Esophagus muscularis mucosa (tissue), 3 donors: ENCODE measurements around the gene GTF3C5.
"Not testable (repeated sequence)": the region's sequence is repeated elsewhere in the genome, so short reads cannot be mapped to it uniquely, and the experiment has no call there.

Experiments used
- CTCF ChIP-seq, 3 experiments: fragments of 200-600 bp in 2 of 3; fragments of 450-650 bp in 1 of 3; sonication (generic) in 2 of 3; IDR thresholded peaks; one replicate each; pipeline ENCODE4 v1.5.1; 2017 to 2019; ENCODE audit warnings: antibody characterized with exemption in 3 of 3, mild to moderate bottlenecking in 2 of 3, moderate library complexity in 1 of 3
- EP300 ChIP-seq: sonication (generic); formaldehyde crosslinking; IDR thresholded peaks from one replicate; pipeline ENCODE4 v1.6.1; 2017; ENCODE audit warnings: antibody characterized with exemption

- TF ChIP-seq CTCF (IDR thresholded peaks at IDR 0.05); EP300: not testable (repeated sequence)
Observed at GRCh38 chr9:133083688-133084087, 52.9 kb downstream of the GTF3C5 start.
